ENCODE results near the gene ATG13. TPM values are rescaled to one million over a fixed set of nuclear protein-coding genes. Genes with fewer than 3 reads are reported as not detected.

Gene ATG13
- total and polyA plus RNA-seq, 2 of the 8 experiments (the other 6 are each of a cell fraction or from before 2014, with no cell fraction given): 65.0 to 77.4 TPM

- no peak for FAIRE-seq
Measured at GRCh38 chr11:46628961-46629360, 11.6 kb downstream of the ATG13 start.

More at GRCh38 chr11:46628961-46629360, 11.6 kb downstream of the ATG13 start:
- no peak overlapping the region for H2BK15ac ChIP-seq (ENCODE audit: low read length)
- H3K56ac ChIP-seq (replicated peaks; ENCODE audit: insufficient read length, low read depth, low read length): no peak overlapping the region
- H4K20me1 ChIP-seq (replicated peaks in 1 of 2; ENCODE audit: control insufficient read depth in 1 of 2, insufficient read depth in 2 of 2, low read length in 2 of 2): peaks cover 0 to 4% of the 10 kb centered on the region in 2 experiments
- ChIA-PET CTCF (ENCODE audit: partially characterized antibody) (interaction anchor here (1.5 kb wide), 1 partner anchor 12 kb away, joined by 3 read pairs; the partner anchor contains the start of genes ATG13 and HARBI1), POLR2A (ENCODE audit: partially characterized antibody) (no interaction called here)
- H2BK20ac ChIP-seq (ENCODE audit: low read length): no peak overlapping the region
- no peak overlapping the region for H3K4ac ChIP-seq (replicated peaks; ENCODE audit: insufficient read length, low read depth, low read length)
- H3K79me1 ChIP-seq (ENCODE audit: low read depth, low read length): peaks cover 2% of the 10 kb centered on the region; the same call in 1 of the 2 replicates
- no peaks in the 10 kb centered on the region for H3K23me2 ChIP-seq (ENCODE audit: low read depth, low read length)
- no peak overlapping the region for H4K5ac ChIP-seq (ENCODE audit: insufficient read length, low read depth, low read length)
- TF ChIP-seq TCF12 (IDR thresholded peaks at IDR 0.05; ENCODE audit: low read depth, low read length) (no peak), EGR1 (IDR thresholded peaks at IDR 0.05; ENCODE audit: borderline replicate concordance, low read depth, low read length) (no peak), RBBP5 (IDR thresholded peaks at IDR 0.05; ENCODE audit: borderline replicate concordance, low read depth, low read length) (no peak), KDM5A (IDR thresholded peaks at IDR 0.05; ENCODE audit: low read length) (no peak), SAP30 (IDR thresholded peaks at IDR 0.05; ENCODE audit: insufficient read depth, insufficient replicate concordance, low read length) (no peak), ZNF274 (IDR thresholded peaks at IDR 0.05; ENCODE audit: borderline replicate concordance, extremely low read depth, low read length) (no peak), SIRT6 (IDR thresholded peaks at IDR 0.05; ENCODE audit: low read length) (no peak), SRF (IDR thresholded peaks at IDR 0.05; ENCODE audit: low read depth, low read length) (no peak), ASH2L (IDR thresholded peaks at IDR 0.05; ENCODE audit: low read length) (no peak), SIX5 (IDR thresholded peaks at IDR 0.05; ENCODE audit: low read depth, low read length) (no peak)
- H4K8ac ChIP-seq (ENCODE audit: extremely low read depth, insufficient read depth, low read length): no peak overlapping the region
- no peak overlapping the region for H3K4me2 ChIP-seq (ENCODE audit: insufficient read depth in 1 of 2, low read depth in 2 of 2, low read length in 2 of 2)
- peaks cover 0 to 23% (median 6%) of the 10 kb centered on the region in 4 experiments; a peak in 3 of 8 replicates for H3K36me3 ChIP-seq (ENCODE audit: control insufficient read depth in 2 of 4, insufficient read depth in 4 of 4, low read length in 3 of 4)
- no peak overlapping the region for H4K91ac ChIP-seq (replicated peaks; ENCODE audit: insufficient read length, low read length)
- H2BK5ac ChIP-seq (ENCODE audit: low read depth, low read length): no peak overlapping the region
- DNase-seq (ENCODE audit: low read depth in 1 of 2, low spot score in 2 of 2): no peak
- WGBS, 2 experiments (ENCODE audit: extremely low coverage in 1 of 2, insufficient coverage in 1 of 2, insufficient read length in 1 of 2, insufficient replicate concordance in 2 of 2, low coverage in 1 of 2, low lambda C conversion rate in 2 of 2, missing lambda C conversion rate in 1 of 2): 99% methylated on average over 6 of the region's 6 CpGs; no CpG with 5 or more reads in 1 of the 2 experiments
- no peak overlapping the region for H3K9ac ChIP-seq (replicated peaks in 1 of 4; ENCODE audit: extremely low read depth in 1 of 4, low read depth in 3 of 4, low read length in 3 of 4)
- no peak overlapping the region for H2BK120ac ChIP-seq (replicated peaks; ENCODE audit: low read depth, low read length)
- no peak overlapping the region for H2AK5ac ChIP-seq (ENCODE audit: low read depth, low read length)
- no peak overlapping the region for H3K14ac ChIP-seq (ENCODE audit: insufficient read length)
- H3K4me3 ChIP-seq (ENCODE audit: extremely low read depth in 1 of 4, insufficient read depth in 2 of 4, low read depth in 3 of 4, low read length in 4 of 4): no peak overlapping the region
- no peak overlapping the region for H3K23ac ChIP-seq (ENCODE audit: insufficient read length)
- peaks cover 0 to 15% of the 10 kb centered on the region in 2 experiments; a peak in 2 of 4 replicates for H3K79me2 ChIP-seq (ENCODE audit: control insufficient read depth in 1 of 2, insufficient read depth in 2 of 2, low read length in 2 of 2)
- no peaks in the 10 kb centered on the region for H3K27me3 ChIP-seq (replicated peaks in 1 of 4; ENCODE audit: control insufficient read depth in 3 of 4, extremely low read depth in 1 of 4, insufficient read depth in 3 of 4, low read length in 3 of 4)
- no peak overlapping the region for H2AFZ ChIP-seq (ENCODE audit: low read length)
- no peak overlapping the region for H2BK12ac ChIP-seq (ENCODE audit: low read depth, low read length)
- no peaks in the 10 kb centered on the region for H3K4me1 ChIP-seq (replicated peaks in 1 of 4; ENCODE audit: control insufficient read depth in 3 of 4, insufficient read depth in 4 of 4, low read length in 3 of 4)
- H3K18ac ChIP-seq (ENCODE audit: extremely low read depth, low read length): no peak overlapping the region
- H3K27ac ChIP-seq (ENCODE audit: low read depth, low read length): no peak overlapping the region
- H3K9me3 ChIP-seq (ENCODE audit: insufficient read depth in 2 of 2, low read depth in 1 of 2, low read length in 1 of 2): no peaks in the 10 kb centered on the region

Measured in H1 (cell line).